Suprapubic skin (tissue), 4 donors: ENCODE measurements around the gene DOCK8. TPM values are rescaled to one million over a fixed set of nuclear protein-coding genes. Genes with fewer than 3 reads are reported as not detected.

Source experiments
- DNase-seq, 2 donors: peaks; one replicate each; pipeline ENCODE4 v3.0.0-alpha.2; 2019; ENCODE audit warnings: low spot score in 2 of 2
- H3K27ac ChIP-seq: fragments of 200-600 bp; sonication (generic); one replicate; pipeline ENCODE4 v1.5.1; 2019
- H3K27me3 ChIP-seq: fragments of 200-600 bp; sonication (generic); one replicate; pipeline ENCODE4 v1.5.1; 2019
- H3K36me3 ChIP-seq: fragments of 200-600 bp; sonication (generic); one replicate; pipeline ENCODE4 v1.5.1; 2019
- H3K4me1 ChIP-seq: fragments of 200-600 bp; sonication (generic); one replicate; pipeline ENCODE4 v1.5.1; 2019
- H3K4me3 ChIP-seq: fragments of 200-600 bp; sonication (generic); one replicate; pipeline ENCODE4 v1.5.1; 2019; ENCODE audit warnings: mild to moderate bottlenecking
- H3K9me3 ChIP-seq: fragments of 200-600 bp; sonication (generic); one replicate; pipeline ENCODE4 v1.5.1; 2019
- EP300 ChIP-seq: sonication (generic); formaldehyde crosslinking; IDR thresholded peaks from one replicate; pipeline ENCODE4 v1.6.1; 2017; ENCODE audit warnings: antibody characterized with exemption
- POLR2A ChIP-seq, 2 donors: fragments of 450-650 bp; IDR thresholded peaks; one replicate each; pipeline ENCODE4 v1.6.1; 2017; ENCODE audit warnings: antibody characterized with exemption in 2 of 2, mild to moderate bottlenecking in 2 of 2, moderate library complexity in 2 of 2
- POLR2AphosphoS5 ChIP-seq, 3 donors: sonication (generic); formaldehyde crosslinking; IDR thresholded peaks; one replicate each; pipeline ENCODE4 v1.6.1; 2017; ENCODE audit warnings: antibody characterized with exemption in 3 of 3
- WGBS: methylation state at CpG from one replicate; pipeline ENCODE4 v1.1.5; 2018; 5-methylcytosine and 5-hydroxymethylcytosine counted together
- total RNA-seq, 4 donors: library from RNA; depleted of rRNA; stranded (reverse); fragments of >200 nt; gene quantifications; one replicate each; pipeline ENCODE4 v1.1.0, GENCODE V29; 2016
- TF ChIP-seq, protein P1 (sequence below), 2 donors: fragments of 200-600 bp in 1 of 2; fragments of 450-650 bp in 1 of 2; sonication (generic) in 1 of 2; IDR thresholded peaks; one replicate each; pipeline ENCODE4 v1.5.1; 2016 to 2019; ENCODE audit warnings: antibody characterized with exemption in 2 of 2, mild to moderate bottlenecking in 1 of 2, moderate library complexity in 1 of 2

DOCK8 gene
- total RNA-seq, 4 donors from 2014 or later, result 4.1 to 13.3 (median 10.3) TPM

DNA sequence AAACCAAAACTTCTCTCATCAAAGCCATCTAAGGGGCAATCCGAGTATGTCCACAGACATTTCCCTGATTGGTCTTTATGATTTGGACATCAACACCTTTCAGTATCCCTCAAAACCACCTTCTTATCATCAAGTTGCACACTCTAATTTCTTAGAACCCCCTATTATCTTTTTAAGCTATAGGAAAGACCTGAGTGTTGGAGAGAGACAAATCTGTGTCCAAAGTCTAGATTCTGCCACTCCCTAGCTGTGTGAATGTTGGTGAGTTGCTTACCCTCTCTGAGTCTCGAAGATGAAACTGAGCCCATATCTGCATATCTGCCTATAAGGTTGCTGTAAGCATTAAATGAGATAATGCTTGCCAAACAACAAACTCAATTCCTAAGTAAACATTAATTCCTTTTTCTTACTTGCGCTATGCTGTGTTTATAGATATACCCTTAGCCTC, 159.1 kb downstream of the DOCK8 start:
- Histone ChIP-seq H3K4me1 (no peaks in the 10 kb centered on the region), H3K9me3 (no peaks in the 10 kb centered on the region), H3K27ac (no peak overlapping the region), H3K27me3 (no peaks in the 10 kb centered on the region), H3K36me3 (peaks cover 16% of the 10 kb centered on the region), H3K4me3 (no peak overlapping the region)
- TF ChIP-seq, protein P1, sequence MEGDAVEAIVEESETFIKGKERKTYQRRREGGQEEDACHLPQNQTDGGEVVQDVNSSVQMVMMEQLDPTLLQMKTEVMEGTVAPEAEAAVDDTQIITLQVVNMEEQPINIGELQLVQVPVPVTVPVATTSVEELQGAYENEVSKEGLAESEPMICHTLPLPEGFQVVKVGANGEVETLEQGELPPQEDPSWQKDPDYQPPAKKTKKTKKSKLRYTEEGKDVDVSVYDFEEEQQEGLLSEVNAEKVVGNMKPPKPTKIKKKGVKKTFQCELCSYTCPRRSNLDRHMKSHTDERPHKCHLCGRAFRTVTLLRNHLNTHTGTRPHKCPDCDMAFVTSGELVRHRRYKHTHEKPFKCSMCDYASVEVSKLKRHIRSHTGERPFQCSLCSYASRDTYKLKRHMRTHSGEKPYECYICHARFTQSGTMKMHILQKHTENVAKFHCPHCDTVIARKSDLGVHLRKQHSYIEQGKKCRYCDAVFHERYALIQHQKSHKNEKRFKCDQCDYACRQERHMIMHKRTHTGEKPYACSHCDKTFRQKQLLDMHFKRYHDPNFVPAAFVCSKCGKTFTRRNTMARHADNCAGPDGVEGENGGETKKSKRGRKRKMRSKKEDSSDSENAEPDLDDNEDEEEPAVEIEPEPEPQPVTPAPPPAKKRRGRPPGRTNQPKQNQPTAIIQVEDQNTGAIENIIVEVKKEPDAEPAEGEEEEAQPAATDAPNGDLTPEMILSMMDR (IDR thresholded peaks at IDR 0.05), result no peak
- TF ChIP-seq POLR2AphosphoS5 (IDR thresholded peaks at IDR 0.05) (no peak), POLR2A (IDR thresholded peaks at IDR 0.05) (no peak), EP300 (no peak)
- no peak for DNase-seq
- 93% methylated on average over 3 of the region's 3 CpGs for WGBS

DNA sequence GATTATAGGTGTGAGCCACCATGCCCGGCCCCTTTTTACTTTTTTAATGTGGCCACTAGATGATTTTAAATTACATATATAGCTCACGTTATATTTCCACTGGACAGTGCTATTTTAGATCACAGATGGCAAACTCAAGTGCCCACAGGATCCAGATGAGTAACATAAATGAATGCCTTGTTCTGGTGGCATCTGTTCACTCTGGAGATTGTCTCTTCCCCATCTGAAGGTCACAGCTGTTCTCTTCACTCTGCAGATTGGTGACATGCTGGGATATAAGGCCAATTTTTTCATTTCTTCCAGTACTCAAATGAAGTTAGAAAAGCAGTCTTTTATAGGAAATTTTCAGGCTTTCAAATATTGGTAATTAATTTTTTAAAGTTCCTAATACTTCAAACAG, 160.1 kb downstream of the DOCK8 start:
- H3K4me1 ChIP-seq, result no peaks in the 10 kb centered on the region
- no peaks in the 10 kb centered on the region for H3K27me3 ChIP-seq
- peaks cover 12% of the 10 kb centered on the region for H3K36me3 ChIP-seq
- H3K9me3 ChIP-seq, result no peaks in the 10 kb centered on the region
- H3K4me3 ChIP-seq, result no peak overlapping the region
- H3K27ac ChIP-seq, result no peak overlapping the region
- WGBS, result 100% methylated on average over 2 of the region's 2 CpGs
- TF ChIP-seq EP300 (no peak), POLR2A (IDR thresholded peaks at IDR 0.05) (no peak), POLR2AphosphoS5 (IDR thresholded peaks at IDR 0.05) (no peak)
- TF ChIP-seq, protein P1 (IDR thresholded peaks at IDR 0.05), result no peak
- DNase-seq, result no peak

DNA sequence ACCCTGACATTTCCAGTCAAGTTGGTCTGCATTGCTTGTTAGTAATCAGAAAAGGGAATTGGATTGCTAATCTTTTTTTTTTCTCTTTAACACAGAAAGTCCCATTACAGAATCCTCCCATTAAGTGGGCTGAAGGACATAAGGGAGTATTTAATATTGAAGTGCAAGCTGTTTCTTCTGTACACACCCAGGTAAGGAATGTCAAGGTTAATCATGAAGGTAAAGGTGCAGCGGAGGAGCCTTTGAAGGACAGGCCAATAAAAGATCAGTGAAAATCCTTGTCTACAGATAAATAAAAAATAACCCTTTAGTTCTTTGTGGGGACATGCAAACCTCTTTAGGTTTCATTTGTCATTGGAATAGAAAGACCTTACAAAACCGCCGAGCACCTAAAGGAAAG, 161.4 kb downstream of the DOCK8 start:
- H3K36me3 ChIP-seq, result peaks cover 13% of the 10 kb centered on the region
- no peak for DNase-seq
- H3K4me3 ChIP-seq, result no peak overlapping the region
- no peaks in the 10 kb centered on the region for H3K4me1 ChIP-seq
- 88% methylated on average over 3 of the region's 3 CpGs for WGBS
- no peak for TF ChIP-seq POLR2AphosphoS5 (IDR thresholded peaks at IDR 0.05)
- no peak for TF ChIP-seq EP300
- TF ChIP-seq, protein P1 (IDR thresholded peaks at IDR 0.05), result no peak
- no peaks in the 10 kb centered on the region for H3K27me3 ChIP-seq
- no peaks in the 10 kb centered on the region for H3K9me3 ChIP-seq
- H3K27ac ChIP-seq, result no peak overlapping the region

DNA sequence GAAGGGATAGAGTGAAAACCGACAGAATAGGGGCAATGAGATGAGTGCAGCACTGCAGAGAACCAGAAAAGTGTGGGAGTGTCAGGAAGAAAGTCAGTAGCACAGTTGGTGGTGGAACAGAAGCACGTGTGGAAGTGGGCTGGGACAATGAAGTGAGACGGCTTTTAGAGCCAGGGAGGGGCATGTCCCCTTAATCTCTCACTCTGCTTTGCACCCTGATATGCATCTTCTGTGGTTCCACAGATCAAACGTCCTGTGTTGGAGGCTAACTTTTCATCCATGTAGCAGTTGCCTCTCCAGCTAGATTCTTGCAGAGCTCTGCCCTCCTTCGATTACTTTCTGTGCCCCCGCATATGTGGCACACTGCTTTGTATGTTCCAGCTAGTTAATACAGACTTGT, 163.6 kb downstream of the DOCK8 start:
- Histone ChIP-seq H3K4me1 (no peaks in the 10 kb centered on the region), H3K9me3 (no peaks in the 10 kb centered on the region), H3K27ac (no peak overlapping the region), H3K36me3 (peaks cover 23% of the 10 kb centered on the region), H3K4me3 (no peak overlapping the region), H3K27me3 (no peaks in the 10 kb centered on the region)
- no peak for DNase-seq
- TF ChIP-seq EP300 (no peak), POLR2AphosphoS5 (IDR thresholded peaks at IDR 0.05) (no peak), POLR2A (IDR thresholded peaks at IDR 0.05) (no peak)
- TF ChIP-seq, protein P1 (IDR thresholded peaks at IDR 0.05), result no peak
- WGBS, result 75% methylated on average over 6 of the region's 6 CpGs

DNA sequence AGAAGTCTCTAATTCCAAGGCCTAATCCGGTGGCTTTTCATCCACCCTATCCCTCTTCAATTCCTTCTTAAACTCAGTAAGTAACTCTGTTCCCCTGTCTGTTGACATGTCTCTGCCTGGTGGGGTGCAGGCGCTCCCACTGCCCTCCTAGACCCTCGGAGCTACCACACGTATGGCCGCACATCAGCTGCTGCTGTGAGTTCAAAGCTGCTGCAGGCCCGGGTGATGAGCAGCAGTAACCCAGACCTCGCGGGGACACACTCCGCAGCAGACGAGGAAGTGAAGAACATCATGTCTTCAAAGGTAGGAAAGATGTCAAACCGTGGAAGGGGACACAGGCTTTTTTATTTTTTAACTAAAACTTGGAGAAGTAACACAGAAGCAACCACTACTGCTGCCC, 167.7 kb downstream of the DOCK8 start:
- TF ChIP-seq POLR2A (IDR thresholded peaks at IDR 0.05) (no peak), POLR2AphosphoS5 (IDR thresholded peaks at IDR 0.05) (no peak), EP300 (no peak)
- TF ChIP-seq, protein P1 (IDR thresholded peaks at IDR 0.05), result no peak
- Histone ChIP-seq H3K27ac (no peak overlapping the region), H3K27me3 (no peaks in the 10 kb centered on the region), H3K4me3 (no peak overlapping the region), H3K4me1 (peaks cover 4% of the 10 kb centered on the region), H3K36me3 (peaks cover 23% of the 10 kb centered on the region), H3K9me3 (no peaks in the 10 kb centered on the region)
- no peak for DNase-seq
- 93% methylated on average over 11 of the region's 11 CpGs for WGBS
